GM23338 (cell line): ENCODE measurements around the gene ELF5. TPM values are rescaled to one million over a fixed set of nuclear protein-coding genes. Genes with fewer than 3 reads are reported as not detected.

Source experiments
- ATAC-seq: fragments of 200-7000 bp; cut with Tn5 transposase; 3 replicates; pipeline ENCODE4 v1.9.1; 2020
- DNase-seq: peaks from one replicate; pipeline ENCODE4 v3.0.0-alpha.2; 2015; ENCODE audit warnings: low spot score
- H2AFZ ChIP-seq: fragments of 200-600 bp; sonication (generic); 2 replicates; pipeline ENCODE4 v1.8.0; 2016; ENCODE audit warnings: antibody characterized with exemption, mild to moderate bottlenecking, moderate library complexity
- H3F3A ChIP-seq: fragments of 200-600 bp; sonication (generic); replicated peaks from 2 replicates; pipeline ENCODE4 v1.8.0; 2017; ENCODE audit warnings: antibody characterized with exemption, mixed run types, low read depth
- H3K27ac ChIP-seq: fragments of 200-600 bp; sonication (generic); 2 replicates; pipeline ENCODE4 v1.6.1; 2016; ENCODE audit warnings: low read depth
- H3K27me3 ChIP-seq: fragments of 200-600 bp; sonication (generic); 2 replicates; pipeline ENCODE4 v1.8.0; 2016; ENCODE audit warnings: mild to moderate bottlenecking, mixed run types, moderate library complexity; ENCODE audit not compliant: insufficient read depth
- H3K36me3 ChIP-seq: fragments of 200-600 bp; sonication (generic); 2 replicates; pipeline ENCODE4 v1.8.0; 2016; ENCODE audit warnings: mild to moderate bottlenecking; ENCODE audit not compliant: insufficient read depth
- H3K4me1 ChIP-seq: fragments of 200-600 bp; sonication (generic); 2 replicates; pipeline ENCODE4 v1.8.0; 2016; ENCODE audit warnings: mild to moderate bottlenecking, moderate library complexity; ENCODE audit not compliant: insufficient read depth
- H3K4me2 ChIP-seq: fragments of 200-600 bp; sonication (generic); 2 replicates; pipeline ENCODE4 v1.7.1; 2017; ENCODE audit warnings: mixed run types
- H3K4me3 ChIP-seq: fragments of 200-600 bp; sonication (generic); 2 replicates; pipeline ENCODE4 v1.6.1; 2016; ENCODE audit warnings: mixed run types
- H3K79me2 ChIP-seq: fragments of 200-600 bp; sonication (generic); replicated peaks from 2 replicates; pipeline ENCODE4 v1.8.0; 2017; ENCODE audit warnings: mild to moderate bottlenecking; ENCODE audit not compliant: insufficient read depth
- H3K9me2 ChIP-seq: fragments of 200-600 bp; sonication (generic); 2 replicates; pipeline ENCODE4 v1.8.0; 2017; ENCODE audit not compliant: insufficient read depth
- H4K20me1 ChIP-seq: fragments of 200-600 bp; sonication (generic); replicated peaks from 2 replicates; pipeline ENCODE4 v1.8.0; 2017; ENCODE audit warnings: mild to moderate bottlenecking; ENCODE audit not compliant: insufficient read depth
- H3K27ac Mint-ChIP-seq: 2 replicates; pipeline ENCODE4 v1.8.0; 2020; ENCODE audit warnings: inconsistent platforms, mild to moderate bottlenecking, moderate library complexity, mixed read lengths
- H3K27me3 Mint-ChIP-seq: 3 replicates; pipeline ENCODE4 v1.8.0; 2022; ENCODE audit warnings: low read depth, mild to moderate bottlenecking, moderate library complexity, mixed read lengths, inconsistent platforms; ENCODE audit not compliant: insufficient read depth, poor library complexity
- H3K36me3 Mint-ChIP-seq: 3 replicates; pipeline ENCODE4 v1.8.0; 2021; ENCODE audit warnings: low read depth, mild to moderate bottlenecking, inconsistent platforms, moderate library complexity, mixed read lengths
- H3K4me1 Mint-ChIP-seq: 3 replicates; pipeline ENCODE4 v1.8.0; 2020; ENCODE audit warnings: mild to moderate bottlenecking, inconsistent platforms, mixed read lengths
- H3K4me3 Mint-ChIP-seq: 3 replicates; pipeline ENCODE4 v1.8.0; 2021; ENCODE audit warnings: moderate library complexity, mild to moderate bottlenecking, inconsistent platforms, mixed read lengths
- H3K9me3 Mint-ChIP-seq: 3 replicates; pipeline ENCODE4 v1.8.0; 2020; ENCODE audit warnings: moderate library complexity, mild to moderate bottlenecking, inconsistent platforms, mixed read lengths
- CREB1 ChIP-seq: fragments of 250-450 bp; sonication (Bioruptor Pico); IDR thresholded peaks from 2 replicates; pipeline ENCODE4 v1.5.0; 2020; ENCODE audit warnings: low read depth, mild to moderate bottlenecking, moderate library complexity
- CTCF ChIP-seq, 2 experiments: fragments of 200-600 bp in 1 of 2; sonication (generic) in 1 of 2; conservative IDR thresholded peaks; 2 replicates each; pipeline versions ENCODE4 v1.5.1 to v1.6.1; 2016 to 2017; ENCODE audit warnings: antibody characterized with exemption in 2 of 2, low read depth in 2 of 2, mild to moderate bottlenecking in 2 of 2, moderate library complexity in 1 of 2
- ETS1 ChIP-seq: IDR thresholded peaks from 2 replicates; pipeline ENCODE4 v1.6.1; 2016; ENCODE audit warnings: antibody characterized with exemption
- EZH2 ChIP-seq: fragments of 200-600 bp; sonication (generic); IDR thresholded peaks from one replicate; pipeline ENCODE4 v1.8.0; 2017; ENCODE audit warnings: antibody characterized with exemption, mild to moderate bottlenecking, low read depth; ENCODE audit not compliant: unreplicated experiment
- EZH2phosphoT487 ChIP-seq: fragments of 200-600 bp; sonication (generic); IDR thresholded peaks from one replicate; pipeline ENCODE4 v1.8.1; 2018; ENCODE audit warnings: antibody characterized with exemption; ENCODE audit not compliant: unreplicated experiment
- JUNB ChIP-seq: IDR thresholded peaks from one replicate; pipeline ENCODE4 v1.6.1; 2016; ENCODE audit warnings: antibody characterized with exemption; ENCODE audit not compliant: unreplicated experiment
- NANOG ChIP-seq: IDR thresholded peaks from 2 replicates; pipeline ENCODE4 v1.6.1; 2016; ENCODE audit warnings: antibody characterized with exemption, borderline replicate concordance
- POLR2AphosphoS5 ChIP-seq: IDR thresholded peaks from 2 replicates; pipeline ENCODE4 v1.6.1; 2016; ENCODE audit warnings: antibody characterized with exemption, low read depth
- REST ChIP-seq: IDR thresholded peaks from one replicate; pipeline ENCODE4 v1.6.1; 2018; ENCODE audit warnings: antibody characterized with exemption; ENCODE audit not compliant: unreplicated experiment
- STAT1 ChIP-seq: IDR thresholded peaks from one replicate; pipeline ENCODE4 v1.6.1; 2016; ENCODE audit warnings: antibody characterized with exemption; ENCODE audit not compliant: unreplicated experiment
- ZNF114 ChIP-seq: fragments of 250-450 bp; sonication (Bioruptor Pico); IDR thresholded peaks from 2 replicates; pipeline ENCODE4 v1.5.0; 2020; ENCODE audit warnings: mild to moderate bottlenecking, moderate library complexity
- ZNF331 ChIP-seq: fragments of 250-450 bp; sonication (Bioruptor Pico); IDR thresholded peaks from 2 replicates; pipeline ENCODE4 v1.5.0; 2020; ENCODE audit warnings: low read depth, mild to moderate bottlenecking, moderate library complexity
- ZNF462 ChIP-seq: fragments of 250-450 bp; sonication (Bioruptor Pico); IDR thresholded peaks from 2 replicates; pipeline ENCODE4 v1.5.0; 2020; ENCODE audit warnings: mild to moderate bottlenecking, moderate library complexity
- long read RNA-seq: library from polyadenylated mRNA; unstranded; transcript quantifications from one replicate; pipeline ENCODE4 v2.0.0, GENCODE V29; 2020; ENCODE audit not compliant: unreplicated experiment
- polyA plus RNA-seq: library from polyadenylated mRNA; unstranded; fragments of >200 nt; fragmentation: Nextera tagmentation; extraction: Ambion mirVana; gene quantifications from 2 replicates; pipeline ENCODE4 v1.2.1, GENCODE V29; 2016
- total RNA-seq: library from RNA; depleted of rRNA; stranded (reverse); fragments of >200 nt; shearing (Covaris generic); gene quantifications from 2 replicates; pipeline ENCODE4 v1.2.3, GENCODE V29; 2014; rRNA removed

The ELF5 gene
- not detected in 2 replicates for total RNA-seq
- not detected in 2 replicates for polyA plus RNA-seq
- long read RNA-seq, result 0 reads

GRCh38 chr11:34513682-34514449 lies at the start of gene ELF5:
Gene ELF5 (minus strand): TSS chr11:34513794. CDS start chr11:34505749, 8,045 bp downstream.
- Histone ChIP-seq H3K4me1 (peaks cover 6% of the 10 kb centered on the region; the same call in 1 of the 2 replicates), H3K27me3 (no peaks in the 10 kb centered on the region), H3F3A (no peaks in the 10 kb centered on the region), H3K27ac (0 out of 2 replicates have a peak within 1 kb of the TSS, but pooled peaks have one; percentile 14), H2AFZ (peak within 1 kb of the TSS; percentile 90), H3K4me3 (no peak within 1 kb of the TSS), H4K20me1 (no peaks in the 10 kb centered on the region), H3K36me3 (no peaks in the 10 kb centered on the region), H3K4me2 (0 out of 2 replicates have a peak within 1 kb of the TSS, but pooled peaks have one; percentile 26), H3K79me2 (no peaks in the 10 kb centered on the region), H3K9me2 (no peaks in the 10 kb centered on the region; the same call in 1 of the 2 replicates)
- DNase-seq, result peak; percentile 21
- peak; percentile 25 for ATAC-seq
- Mint-ChIP-seq H3K4me3 (no peak within 1 kb of the TSS), H3K4me1 (peaks cover 15% of the 10 kb centered on the region), H3K27me3 (peaks cover 6% of the 10 kb centered on the region), H3K27ac (peak within 1 kb of the TSS; percentile 51), H3K9me3 (no peaks in the 10 kb centered on the region), H3K36me3 (no peaks in the 10 kb centered on the region)
- TF ChIP-seq REST, result no peak
- TF ChIP-seq NANOG, result no peak
- no peak for TF ChIP-seq ZNF331 (CRISPR knock-in tag)
- no peak for TF ChIP-seq JUNB
- no peak for TF ChIP-seq CREB1 (CRISPR knock-in tag)
- TF ChIP-seq POLR2AphosphoS5, result no peak
- no peak for TF ChIP-seq EZH2phosphoT487
- TF ChIP-seq CTCF (conservative IDR thresholded peaks at IDR 0.05; ENCODE audit: low read depth in 2 of 2), result no peak
- TF ChIP-seq ETS1, result no peak
- TF ChIP-seq STAT1, result no peak
- no peak for TF ChIP-seq EZH2
- TF ChIP-seq ZNF114 (CRISPR knock-in tag), result no peak
- no peak for TF ChIP-seq ZNF462 (CRISPR knock-in tag)
